RWPE2 (cell line): Measurements from ENCODE around the gene TECR.
A peak's percentile ranks its signal among the peaks of the same experiment; 100 is the strongest.
"Not testable (repeated sequence)": the region's sequence is repeated elsewhere in the genome, so short reads cannot be mapped to it uniquely, and the experiment has no call there.

Experiments
- ATAC-seq: fragments of 200-7000 bp; cut with Tn5 transposase; 3 replicates; pipeline ENCODE4 v1.9.1; 2021; ENCODE audit warnings: low read depth
- DNase-seq: peaks from one replicate; pipeline ENCODE4 v3.0.0-alpha.2; 2020; ENCODE audit warnings: low spot score
- H3K27ac ChIP-seq: fragments of 450-650 bp; 2 replicates; pipeline ENCODE4 v1.5.1; 2017; ENCODE audit warnings: mild to moderate bottlenecking; ENCODE audit not compliant: poor library complexity, severe bottlenecking
- H3K27me3 ChIP-seq: fragments of 250-450 bp; sonication (Bioruptor Pico); 2 replicates; pipeline ENCODE4 v1.5.1; 2021; ENCODE audit warnings: mild to moderate bottlenecking, moderate library complexity; ENCODE audit not compliant: insufficient read depth, poor library complexity, severe bottlenecking
- H3K36me3 ChIP-seq: fragments of 250-450 bp; sonication (Bioruptor Pico); 2 replicates; pipeline ENCODE4 v1.5.1; 2020; ENCODE audit warnings: low read depth, mild to moderate bottlenecking, moderate library complexity
- H3K4me1 ChIP-seq: fragments of 250-450 bp; sonication (Bioruptor Pico); 2 replicates; pipeline ENCODE4 v1.5.1; 2021; ENCODE audit warnings: mild to moderate bottlenecking, moderate library complexity; ENCODE audit not compliant: insufficient read depth, poor library complexity, severe bottlenecking
- H3K4me3 ChIP-seq: fragments of 250-450 bp; sonication (Bioruptor Pico); 2 replicates; pipeline ENCODE4 v1.5.1; 2021; ENCODE audit warnings: mild to moderate bottlenecking, moderate library complexity; ENCODE audit not compliant: severe bottlenecking
- H3K9me3 ChIP-seq: fragments of 250-450 bp; sonication (Bioruptor Pico); 2 replicates; pipeline ENCODE4 v1.5.1; 2021; ENCODE audit warnings: mild to moderate bottlenecking, moderate library complexity; ENCODE audit not compliant: severe bottlenecking
- TF ChIP-seq, protein P1 (sequence below): fragments of 450-650 bp; IDR thresholded peaks from one replicate; pipeline ENCODE4 v1.5.1; 2017; ENCODE audit warnings: mild to moderate bottlenecking, moderate library complexity; ENCODE audit not compliant: poor library complexity, severe bottlenecking

The TECR gene

DNA sequence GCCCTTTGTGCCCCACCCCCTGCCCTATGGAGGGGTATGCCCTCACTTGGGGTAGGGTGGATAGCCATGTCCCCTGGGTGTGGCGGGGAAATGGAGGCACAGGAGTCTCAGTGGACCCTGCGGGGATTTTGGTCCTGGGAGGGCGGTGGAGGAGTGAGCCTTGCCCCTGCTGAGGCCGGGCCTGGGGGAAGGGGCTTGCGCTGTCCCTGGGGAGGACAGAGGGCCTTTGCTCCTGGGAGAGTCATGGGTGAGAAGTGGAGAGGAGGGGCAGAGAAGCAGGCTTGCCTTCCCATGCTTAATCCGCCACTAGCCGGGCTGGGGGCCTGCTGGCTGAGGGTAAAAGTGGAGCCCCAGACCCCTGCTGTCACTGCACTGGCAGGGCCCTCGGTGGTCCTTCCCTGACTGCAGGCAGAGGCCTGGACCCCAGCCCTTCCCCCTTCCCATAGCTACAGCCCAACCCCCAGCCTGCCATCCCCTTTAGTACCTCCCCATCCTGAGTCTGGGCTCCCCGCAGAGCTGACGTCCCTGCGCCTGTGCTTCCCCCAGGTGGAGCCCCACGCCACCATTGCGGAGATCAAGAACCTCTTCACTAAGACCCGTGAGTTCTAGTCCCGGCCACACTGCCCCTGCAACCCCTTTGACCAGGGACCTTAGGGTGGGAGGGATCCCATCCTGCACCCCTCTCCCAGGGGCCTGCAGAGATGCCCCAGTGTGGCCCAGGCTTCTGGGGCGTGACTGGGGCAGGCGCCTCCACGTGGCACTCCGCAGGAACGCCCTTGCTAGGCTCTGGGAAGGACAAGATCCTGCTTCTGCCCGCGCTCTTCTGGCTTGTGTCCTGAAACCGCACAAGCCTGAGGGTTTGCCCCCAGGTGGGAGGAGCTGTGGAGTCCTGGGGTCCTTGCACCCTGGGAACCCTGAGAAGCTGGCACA, 33.5 kb downstream of the TECR start:
- Histone ChIP-seq H3K27me3 (no peaks in the 10 kb centered on the region), H3K27ac (peak overlapping the region; percentile 82), H3K36me3 (peaks cover 26% of the 10 kb centered on the region), H3K9me3 (no peaks in the 10 kb centered on the region), H3K4me1 (peaks cover 37% of the 10 kb centered on the region), H3K4me3 (no peak overlapping the region)
- DNase-seq (no peak), ATAC-seq (no peak)
- TF ChIP-seq, protein P1, sequence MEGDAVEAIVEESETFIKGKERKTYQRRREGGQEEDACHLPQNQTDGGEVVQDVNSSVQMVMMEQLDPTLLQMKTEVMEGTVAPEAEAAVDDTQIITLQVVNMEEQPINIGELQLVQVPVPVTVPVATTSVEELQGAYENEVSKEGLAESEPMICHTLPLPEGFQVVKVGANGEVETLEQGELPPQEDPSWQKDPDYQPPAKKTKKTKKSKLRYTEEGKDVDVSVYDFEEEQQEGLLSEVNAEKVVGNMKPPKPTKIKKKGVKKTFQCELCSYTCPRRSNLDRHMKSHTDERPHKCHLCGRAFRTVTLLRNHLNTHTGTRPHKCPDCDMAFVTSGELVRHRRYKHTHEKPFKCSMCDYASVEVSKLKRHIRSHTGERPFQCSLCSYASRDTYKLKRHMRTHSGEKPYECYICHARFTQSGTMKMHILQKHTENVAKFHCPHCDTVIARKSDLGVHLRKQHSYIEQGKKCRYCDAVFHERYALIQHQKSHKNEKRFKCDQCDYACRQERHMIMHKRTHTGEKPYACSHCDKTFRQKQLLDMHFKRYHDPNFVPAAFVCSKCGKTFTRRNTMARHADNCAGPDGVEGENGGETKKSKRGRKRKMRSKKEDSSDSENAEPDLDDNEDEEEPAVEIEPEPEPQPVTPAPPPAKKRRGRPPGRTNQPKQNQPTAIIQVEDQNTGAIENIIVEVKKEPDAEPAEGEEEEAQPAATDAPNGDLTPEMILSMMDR, result no peak

DNA sequence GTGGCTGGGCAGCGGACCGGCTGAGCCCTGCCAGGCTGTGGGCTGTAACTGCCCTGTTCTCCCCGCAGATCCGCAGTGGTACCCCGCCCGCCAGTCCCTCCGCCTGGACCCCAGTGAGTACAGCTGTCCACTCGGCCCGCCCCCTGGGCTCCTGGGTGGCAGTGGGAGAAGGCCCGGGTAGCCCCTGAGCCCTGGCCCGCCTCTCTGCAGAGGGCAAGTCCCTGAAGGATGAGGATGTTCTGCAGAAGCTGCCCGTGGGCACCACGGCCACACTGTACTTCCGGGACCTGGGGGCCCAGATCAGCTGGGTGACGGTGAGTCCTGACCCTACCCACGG, 34.2 kb downstream of the TECR start:
- Histone ChIP-seq H3K27me3 (no peaks in the 10 kb centered on the region), H3K4me1 (peaks cover 37% of the 10 kb centered on the region), H3K4me3 (no peak overlapping the region), H3K27ac (no peak overlapping the region), H3K36me3 (peaks cover 26% of the 10 kb centered on the region), H3K9me3 (no peaks in the 10 kb centered on the region)
- DNase-seq (peak; percentile 66), ATAC-seq (no peak)
- TF ChIP-seq, protein P1, result no peak

- no peak overlapping the region for H3K27ac ChIP-seq
- H3K27me3 ChIP-seq, result no peaks in the 10 kb centered on the region
Measured at GRCh38 chr19:14563989-14564651, 34.7 kb downstream of the TECR start.

DNA sequence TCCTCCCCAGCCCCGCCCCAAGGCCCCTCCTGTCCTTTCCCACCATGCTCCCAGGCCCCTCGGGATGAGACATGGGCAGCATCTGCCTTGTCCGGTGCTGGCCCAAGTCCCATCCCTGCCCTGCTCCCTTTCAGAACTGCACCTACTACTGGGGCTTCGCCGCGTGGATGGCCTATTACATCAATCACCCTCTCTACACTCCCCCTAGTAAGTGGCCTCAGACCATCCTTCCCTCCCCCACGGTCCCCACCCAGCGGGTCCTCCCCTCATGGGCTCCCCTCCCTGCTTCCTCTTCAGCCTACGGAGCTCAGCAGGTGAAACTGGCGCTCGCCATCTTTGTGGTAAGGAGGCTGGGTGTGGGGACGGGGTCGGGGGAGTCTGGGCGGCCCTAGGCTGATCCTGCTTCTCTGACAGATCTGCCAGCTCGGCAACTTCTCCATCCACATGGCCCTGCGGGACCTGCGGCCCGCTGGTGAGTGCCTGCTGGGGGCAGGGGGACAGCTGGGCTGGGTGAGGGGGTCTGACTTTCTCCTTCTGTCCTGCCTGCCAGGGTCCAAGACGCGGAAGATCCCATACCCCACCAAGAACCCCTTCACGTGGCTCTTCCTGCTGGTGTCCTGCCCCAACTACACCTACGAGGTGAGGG, 35.4 kb downstream of the TECR start:
- H3K4me3 ChIP-seq, result not testable (repeated sequence)
- Histone ChIP-seq H3K36me3 (peaks cover 30% of the 10 kb centered on the region), H3K4me1 (peaks cover 30% of the 10 kb centered on the region)

More at GRCh38 chr19:14563989-14564651, 34.7 kb downstream of the TECR start:
- peaks cover 37% of the 10 kb centered on the region for H3K4me1 ChIP-seq
- DNase-seq (peak; percentile 94), ATAC-seq (peak; percentile 43)
- TF ChIP-seq, protein P1, result no peak
- peaks cover 30% of the 10 kb centered on the region for H3K36me3 ChIP-seq
- H3K4me3 ChIP-seq, result no peak overlapping the region
- no peaks in the 10 kb centered on the region for H3K9me3 ChIP-seq

GRCh38 chr19:14565298-14565679, 35.9 kb downstream of the TECR start:
- TF ChIP-seq, protein P1, result no peak
- ATAC-seq (no peak), DNase-seq (no peak)
- no peak overlapping the region for H3K4me3 ChIP-seq
- peaks cover 30% of the 10 kb centered on the region for H3K36me3 ChIP-seq
- no peaks in the 10 kb centered on the region for H3K27me3 ChIP-seq
- H3K9me3 ChIP-seq, result no peaks in the 10 kb centered on the region
- no peak overlapping the region for H3K27ac ChIP-seq
- peaks cover 25% of the 10 kb centered on the region for H3K4me1 ChIP-seq

More for the DNA sequence above, 35.4 kb downstream of the TECR start:
- H3K27me3 ChIP-seq, H3K27ac ChIP-seq, ATAC-seq, DNase-seq, H3K9me3 ChIP-seq: not testable (repeated sequence)
